Left lung (tissue), 10 donors: ENCODE results near the gene ACSS3. TPM values are rescaled to one million over a fixed set of nuclear protein-coding genes. Genes with fewer than 3 reads are reported as not detected.
A peak's percentile ranks its signal among the peaks of the same experiment; 100 is the strongest.

Experiments
- ATAC-seq: fragments of 200-7000 bp; cut with Tn5 transposase; one replicate; pipeline ENCODE4 v1.9.1; 2020; ENCODE audit warnings: moderate library complexity
- DNase-seq, 4 donors: peaks; one replicate each; pipeline ENCODE4 v3.0.0-alpha.2; 2013 to 2020
- H3K27ac ChIP-seq, 2 donors: fragments of 200-600 bp; sonication (generic) in 1 of 2; one replicate each; pipeline versions ENCODE4 v1.5.0 to v1.8.0; 2020 to 2021
- H3K27me3 ChIP-seq, 2 donors: fragments of 200-600 bp; sonication (generic) in 1 of 2; one replicate each; pipeline versions ENCODE4 v1.5.0 to v1.8.0; 2020 to 2021
- H3K36me3 ChIP-seq, 2 donors: fragments of 200-600 bp; sonication (generic) in 1 of 2; one replicate each; pipeline versions ENCODE4 v1.5.0 to v1.8.0; 2020 to 2021
- H3K4me1 ChIP-seq, 2 donors: fragments of 200-600 bp; one replicate each; pipeline ENCODE4 v1.8.0; 2021
- H3K4me3 ChIP-seq, 2 donors: fragments of 200-600 bp; sonication (generic) in 1 of 2; one replicate each; pipeline versions ENCODE4 v1.5.0 to v1.8.0; 2020 to 2021; ENCODE audit warnings: mild to moderate bottlenecking in 1 of 2
- H3K9me3 ChIP-seq, 2 donors: fragments of 200-600 bp; sonication (generic) in 1 of 2; one replicate each; pipeline versions ENCODE4 v1.5.0 to v1.8.0; 2020 to 2021
- CTCF ChIP-seq, 2 donors: fragments of 200-600 bp; sonication (generic) in 1 of 2; IDR thresholded peaks; one replicate each; pipeline versions ENCODE4 v1.5.0 to v1.8.0; 2021; ENCODE audit warnings: antibody characterized with exemption in 2 of 2
- intact Hi-C, 2 donors: fragments of 100-400 bp; cut with DNase I; formaldehyde crosslinking; loops; one replicate each; pipeline versions ENCODE4 v1.11.2 to v1.14.2; 2022
- polyA plus RNA-seq, 6 donors: library from polyadenylated mRNA; unstranded; fragments of 120-200 nt; gene quantifications; one replicate each; pipeline ENCODE4 v1.2.1, GENCODE V29; 2013; ENCODE audit not compliant: insufficient read length in 6 of 6
- total RNA-seq, 2 donors: library from RNA; stranded (reverse); fragmentation: NEBNext Ultra II Directional; extraction: Animal tissue kit (Norgen Biotek cat#: 25700); gene quantifications; one replicate each; pipeline ENCODE4 v1.2.1, GENCODE V29; 2021
- donor health status: DM: no; HTN: yes; CAD: no.
- donor health status: DM: no; HTN: no; CAD: no.

ACSS3 gene
- total and polyA plus RNA-seq, 8 donors: 22.9 to 42.7 (median 30.1) TPM

- Histone ChIP-seq H3K36me3 (no peaks in the 10 kb centered on the region), H3K27ac (no peak overlapping the region), H3K9me3 (no peaks in the 10 kb centered on the region), H3K4me3 (no peak overlapping the region), H3K4me1 (no peaks in the 10 kb centered on the region), H3K27me3 (no peaks in the 10 kb centered on the region)
- no peak for ATAC-seq
- no peak for TF ChIP-seq CTCF (IDR thresholded peaks at IDR 0.05)
- intact Hi-C loops: no loop called here
- DNase-seq: no peak
Observed at GRCh38 chr12:81083906-81084513, 6.1 kb downstream of the ACSS3 start.

GRCh38 chr12:81084811-81085350, 7.0 kb downstream of the ACSS3 start:
- intact Hi-C loops: no loop called here
- TF ChIP-seq CTCF (IDR thresholded peaks at IDR 0.05): no peak
- ATAC-seq (peak; percentile 15), DNase-seq (no peak)
- Histone ChIP-seq H3K4me1 (no peaks in the 10 kb centered on the region), H3K27ac (no peak overlapping the region), H3K36me3 (no peaks in the 10 kb centered on the region), H3K9me3 (no peaks in the 10 kb centered on the region), H3K4me3 (no peak overlapping the region), H3K27me3 (no peaks in the 10 kb centered on the region)

GRCh38 chr12:81085832-81086231, 8.0 kb downstream of the ACSS3 start:
- Histone ChIP-seq H3K4me1 (no peaks in the 10 kb centered on the region), H3K9me3 (no peaks in the 10 kb centered on the region), H3K27ac (no peak overlapping the region), H3K27me3 (no peaks in the 10 kb centered on the region), H3K36me3 (no peaks in the 10 kb centered on the region), H3K4me3 (no peak overlapping the region)
- TF ChIP-seq CTCF (IDR thresholded peaks at IDR 0.05): no peak
- DNase-seq: no peak
- intact Hi-C loops: no loop called here
- no peak for ATAC-seq

- Histone ChIP-seq H3K9me3 (no peaks in the 10 kb centered on the region), H3K4me3 (no peak overlapping the region), H3K36me3 (no peaks in the 10 kb centered on the region), H3K27me3 (no peaks in the 10 kb centered on the region), H3K4me1 (no peaks in the 10 kb centered on the region), H3K27ac (no peak overlapping the region)
- ATAC-seq: no peak
- intact Hi-C loops: no loop called here
- DNase-seq: no peak
- TF ChIP-seq CTCF (IDR thresholded peaks at IDR 0.05): no peak
Observed at GRCh38 chr12:81086342-81086741, 8.5 kb downstream of the ACSS3 start.

- intact Hi-C loops: no loop called here
- DNase-seq: no peak
- TF ChIP-seq CTCF (IDR thresholded peaks at IDR 0.05): no peak
- Histone ChIP-seq H3K4me3 (no peak overlapping the region), H3K36me3 (no peaks in the 10 kb centered on the region), H3K27me3 (no peaks in the 10 kb centered on the region), H3K9me3 (no peaks in the 10 kb centered on the region), H3K27ac (no peak overlapping the region), H3K4me1 (no peaks in the 10 kb centered on the region)
- ATAC-seq: no peak
Observed at GRCh38 chr12:81088221-81088620, 10.3 kb downstream of the ACSS3 start.
